Activated CD8-positive, alpha-beta T cell treated with anti-CD3 and anti-CD28 coated beads for 36 hours (primary cell): ENCODE data around the gene ZC3H10. TPM values are rescaled to one million over a fixed set of nuclear protein-coding genes. Genes with fewer than 3 reads are reported as not detected.
"Not testable (repeated sequence)": the region's sequence is repeated elsewhere in the genome, so short reads cannot be mapped to it uniquely, and the experiment has no call there.

ENCODE experiments used
- ATAC-seq: fragments of 200-7000 bp; cut with Tn5 transposase; one replicate; pipeline ENCODE4 v1.10.0; 2021; ENCODE audit warnings: mild to moderate bottlenecking, moderate library complexity
- CTCF ChIA-PET: fragments of 350-600 bp; sonication (Branson Sonifier 250); formaldehyde crosslinking; loops from one replicate; lab custom pipeline; 2021; ENCODE audit warnings: antibody characterized with exemption; lab: Charles Lee
- POLR2A ChIA-PET: fragments of 350-600 bp; sonication (Branson Sonifier 250); formaldehyde crosslinking; loops from one replicate; lab custom pipeline; 2021; ENCODE audit warnings: antibody characterized with exemption; lab: Charles Lee
- DNase-seq: peaks from one replicate; pipeline ENCODE4 v3.0.0-alpha.2; 2020
- H3K27ac Mint-ChIP-seq: one replicate; pipeline ENCODE4 v1.8.0; 2021; ENCODE audit warnings: mild to moderate bottlenecking, mixed read lengths
- H3K27me3 Mint-ChIP-seq: one replicate; pipeline ENCODE4 v1.8.0; 2021; ENCODE audit warnings: mixed read lengths
- H3K36me3 Mint-ChIP-seq: one replicate; pipeline ENCODE4 v1.8.0; 2021; ENCODE audit warnings: low read depth, mixed read lengths
- H3K4me1 Mint-ChIP-seq: one replicate; pipeline ENCODE4 v1.8.0; 2021; ENCODE audit warnings: low read depth, mixed read lengths
- H3K4me3 Mint-ChIP-seq: one replicate; pipeline ENCODE4 v1.8.0; 2021; ENCODE audit warnings: mild to moderate bottlenecking, moderate library complexity, mixed read lengths
- H3K9me3 Mint-ChIP-seq: one replicate; pipeline ENCODE4 v1.8.0; 2021; ENCODE audit warnings: mixed read lengths
- CTCF ChIP-seq: fragments of 200-600 bp; IDR thresholded peaks from one replicate; pipeline ENCODE4 v1.8.0; 2022; ENCODE audit warnings: antibody characterized with exemption, mild to moderate bottlenecking
- intact Hi-C: fragments of 100-400 bp; cut with micrococcal nuclease; formaldehyde crosslinking; loops from one replicate; pipeline ENCODE4 v1.10.0; 2022
- total RNA-seq, 2 experiments: library from RNA; stranded (reverse); gene quantifications; one replicate each; pipeline ENCODE4 v1.2.3, GENCODE V29; 2021

Gene ZC3H10
- total RNA-seq, 2 experiments from 2014 or later = 6.8 to 7.2 TPM

GRCh38 chr12:56114084-56114483 is 4.0 kb upstream of the ZC3H10 start:
- Mint-ChIP-seq H3K4me1 (peaks cover 17% of the 10 kb centered on the region), H3K36me3 (peaks cover 72% of the 10 kb centered on the region), H3K4me3 (no peak overlapping the region), H3K9me3 (no peaks in the 10 kb centered on the region), H3K27me3 (no peaks in the 10 kb centered on the region), H3K27ac (peak overlapping the region; percentile 61)
- DNase-seq = no peak
- CTCF ChIA-PET = interaction anchor here (1.1 kb wide), 1 partner anchor 9 kb away, joined by 5 read pairs; the partner anchor contains the start of gene PA2G4
- POLR2A ChIA-PET = interaction anchor here (2.7 kb wide), 1 partner anchor 10 kb away, joined by 10 read pairs; the partner anchor contains the start of gene PA2G4
- intact Hi-C loops = no loop called here
- no peak for TF ChIP-seq CTCF
- no peak for ATAC-seq

- Mint-ChIP-seq H3K36me3 (peaks cover 61% of the 10 kb centered on the region), H3K27ac (peak overlapping the region; percentile 100), H3K4me1 (peaks cover 27% of the 10 kb centered on the region), H3K4me3 (peak overlapping the region; percentile 89), H3K27me3 (no peaks in the 10 kb centered on the region), H3K9me3 (no peaks in the 10 kb centered on the region)
- DNase-seq (no peak), ATAC-seq (no peak)
- no peak for TF ChIP-seq CTCF
- ChIA-PET POLR2A (interaction anchor here (0.9 to 5.9 kb wide), 6 partner anchors 9 to 76 kb away, joined by 3 to 162 read pairs (median 8); partner anchors contain the start of genes ESYT1 and PA2G4), CTCF (interaction anchor here (1.2 to 1.9 kb wide), 3 partner anchors 11 to 74 kb away, joined by 3 to 9 read pairs (median 8); partner anchors contain the start of genes PA2G4 and SMARCC2)
- intact Hi-C loops = loop anchor here (5.0 kb wide), 2 partner anchors 37 to 73 kb away; partner anchors contain the start of genes MYL6B and RPS26
Observed at GRCh38 chr12:56115329-56115728, 2.7 kb upstream of the ZC3H10 start.

GRCh38 chr12:56116267-56117081 is 1.6 kb upstream of the ZC3H10 start, which contains the start of gene RPL41:
Gene RPL41 (plus strand): TSS chr12:56116633.
- Mint-ChIP-seq H3K36me3 (peaks cover 58% of the 10 kb centered on the region), H3K4me3 (peak within 1 kb of the TSS; percentile 89), H3K27ac (peak within 1 kb of the TSS; percentile 100), H3K4me1 (peaks cover 23% of the 10 kb centered on the region), H3K9me3 (no peaks in the 10 kb centered on the region), H3K27me3 (no peaks in the 10 kb centered on the region)
- TF ChIP-seq CTCF = no peak
- CTCF ChIA-PET = interaction anchor here (0.7 to 5.3 kb wide), 9 partner anchors 12 to 106 kb away, joined by 3 to 57 read pairs (median 9); partner anchors contain the start of genes ESYT1, MYL6B, PA2G4 and SMARCC2
- POLR2A ChIA-PET = interaction anchor here (0.6 to 5.9 kb wide), 21 partner anchors 8 to 1836 kb away, joined by 3 to 162 read pairs (median 7); partner anchors contain the start of genes ANKRD52, BAZ2A, CBX5 and CD63
- ATAC-seq (peak; percentile 54), DNase-seq (peak; percentile 97)
- intact Hi-C loops = loop anchor here (5.0 kb wide), 2 partner anchors 36 to 74 kb away; partner anchors contain the start of genes MYL6B and RPS26

- intact Hi-C loops = loop anchor here (5.0 kb wide), 2 partner anchors 35 to 75 kb away; partner anchors contain the start of genes MYL6B and RPS26
- Mint-ChIP-seq H3K36me3 (peaks cover 55% of the 10 kb centered on the region), H3K27ac (peak overlapping the region; percentile 100), H3K4me3 (peak overlapping the region; percentile 89), H3K4me1 (peaks cover 23% of the 10 kb centered on the region)
- ChIA-PET POLR2A (interaction anchor here (0.6 to 5.9 kb wide), 30 partner anchors 8 to 1837 kb away, joined by 3 to 162 read pairs (median 5); partner anchors contain the start of genes ANKRD52, BAZ2A, CBX5 and CD63), CTCF (interaction anchor here (0.7 to 5.3 kb wide), 15 partner anchors 9 to 380 kb away, joined by 3 to 91 read pairs (median 13); partner anchors contain the start of genes ANKRD52, ESYT1, MYL6 and MYL6B)
- not testable (repeated sequence) for DNase-seq, ATAC-seq, H3K27me3 Mint-ChIP-seq, H3K9me3 Mint-ChIP-seq
Observed at GRCh38 chr12:56117082-56117706, 872 bp upstream of the ZC3H10 start.
